DND-41 (cell line): Measurements from ENCODE around the gene IQGAP2.

Source experiments
- CTCF ChIP-seq: IDR thresholded peaks from 2 replicates; pipeline ENCODE4 v1.5.1; 2012; ENCODE audit warnings: borderline replicate concordance, low read length, moderate library complexity, mild to moderate bottlenecking; ENCODE audit not compliant: poor library complexity, severe bottlenecking; ENCODE audit errors: extremely low read depth
- EZH2 ChIP-seq: IDR thresholded peaks from 3 replicates; pipeline ENCODE4 v1.6.1; 2012; ENCODE audit warnings: borderline replicate concordance, low read depth, mild to moderate bottlenecking, moderate library complexity, low read length, inconsistent platforms; ENCODE audit not compliant: severe bottlenecking

- no peak for TF ChIP-seq CTCF
- no peak for TF ChIP-seq EZH2
Measured at GRCh38 chr5:76532973-76533372, 129.9 kb downstream of the IQGAP2 start.
